Endodermal cell (in vitro differentiated cells): ENCODE results near the gene REEP5. TPM values are rescaled to one million over a fixed set of nuclear protein-coding genes. Genes with fewer than 3 reads are reported as not detected.

Experiments
- DNase-seq: peaks from one replicate; pipeline ENCODE4 v3.0.0-alpha.2; 2017
- H3K27ac ChIP-seq: 2 replicates; pipeline ENCODE4 v1.5.1; 2013; ENCODE audit warnings: mild to moderate bottlenecking, low read depth, low read length, moderate library complexity
- H3K27me3 ChIP-seq: 2 replicates; pipeline ENCODE4 v1.6.1; 2013; ENCODE audit warnings: mild to moderate bottlenecking, low read length, moderate library complexity; ENCODE audit not compliant: insufficient read depth, control insufficient read depth, poor library complexity, severe bottlenecking
- H3K36me3 ChIP-seq: 2 replicates; pipeline ENCODE4 v1.7.0; 2013; ENCODE audit warnings: mild to moderate bottlenecking, low read length, moderate library complexity; ENCODE audit not compliant: control insufficient read depth, insufficient read depth
- H3K4me1 ChIP-seq: one replicate; pipeline ENCODE4 v1.7.0; 2013; ENCODE audit warnings: low read length; ENCODE audit not compliant: control insufficient read depth, insufficient read depth
- H3K4me3 ChIP-seq: 2 replicates; pipeline ENCODE4 v1.5.1; 2013; ENCODE audit warnings: mild to moderate bottlenecking, low read length, moderate library complexity
- H3K9ac ChIP-seq: 2 replicates; pipeline ENCODE4 v1.6.1; 2013; ENCODE audit warnings: mild to moderate bottlenecking, low read length, moderate library complexity; ENCODE audit not compliant: poor library complexity, severe bottlenecking; ENCODE audit errors: extremely low read depth
- H3K9me3 ChIP-seq: 2 replicates; pipeline ENCODE4 v1.6.1; 2013; ENCODE audit warnings: mild to moderate bottlenecking, low read length, moderate library complexity; ENCODE audit not compliant: control insufficient read depth
- H3K27ac Mint-ChIP-seq: 2 replicates; pipeline ENCODE4 v1.8.0; 2020; ENCODE audit warnings: mixed read lengths
- H3K27me3 Mint-ChIP-seq: 2 replicates; pipeline ENCODE4 v1.8.0; 2021; ENCODE audit warnings: mild to moderate bottlenecking, mixed read lengths; ENCODE audit not compliant: insufficient read depth
- H3K36me3 Mint-ChIP-seq: 2 replicates; pipeline ENCODE4 v1.8.0; 2020; ENCODE audit warnings: low read depth, mixed read lengths
- H3K4me1 Mint-ChIP-seq: 2 replicates; pipeline ENCODE4 v1.8.0; 2020; ENCODE audit warnings: mixed read lengths
- H3K4me3 Mint-ChIP-seq: 2 replicates; pipeline ENCODE4 v1.8.0; 2020; ENCODE audit warnings: mild to moderate bottlenecking, moderate library complexity, mixed read lengths
- H3K9me3 Mint-ChIP-seq: 2 replicates; pipeline ENCODE4 v1.8.0; 2020; ENCODE audit warnings: mild to moderate bottlenecking, mixed read lengths
- WGBS, 2 experiments: methylation state at CpG; one replicate each; pipeline versions ENCODE4 v1.1.5 to v1.1.7; 2013; ENCODE audit warnings: missing lambda C conversion rate in 2 of 2, mixed read lengths in 1 of 2; ENCODE audit not compliant: insufficient coverage in 1 of 2, insufficient read length in 1 of 2; 5-methylcytosine and 5-hydroxymethylcytosine counted together
- total RNA-seq, 2 donors: library from RNA; stranded (reverse); fragmentation: NEBNext Ultra II Directional in 1 of 2; extraction: Animal tissue kit (Norgen Biotek cat#: 25700) in 1 of 2; gene quantifications; 2 replicates in 1 of 2; 3 replicates in 1 of 2; pipeline ENCODE4 v1.2.1, GENCODE V29; 2021
- TF ChIP-seq, protein P1 (sequence below): fragments of 200-600 bp; sonication (generic); conservative IDR thresholded peaks from 2 replicates; pipeline ENCODE4 v1.5.0; 2021; ENCODE audit warnings: antibody characterized with exemption, mild to moderate bottlenecking

The REEP5 gene
- total RNA-seq, 2 donors from 2014 or later, result 42.1 to 42.3 TPM

DNA sequence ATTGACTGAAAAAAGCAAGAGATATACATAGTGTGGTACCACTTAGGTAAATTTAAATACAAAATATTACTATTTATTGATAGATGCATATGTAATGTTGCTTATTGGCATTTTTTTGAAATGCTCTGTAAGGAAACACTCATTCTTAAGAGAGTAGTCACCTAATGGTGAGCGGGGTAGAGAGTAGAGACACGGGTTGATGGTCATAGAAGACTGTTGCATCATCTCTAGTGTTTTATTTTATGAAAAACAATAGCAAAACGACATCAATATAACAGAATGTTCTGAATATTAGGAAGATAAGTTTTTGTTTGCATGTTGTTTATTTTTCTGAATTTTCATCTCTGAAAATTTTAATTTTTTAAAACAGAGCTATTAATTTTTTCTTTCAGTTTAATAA lies 56.9 kb downstream of the REEP5 start:
- Histone ChIP-seq H3K4me3 (no peak overlapping the region), H3K9me3 (peaks cover 4% of the 10 kb centered on the region), H3K27ac (no peak overlapping the region), H3K4me1 (no peaks in the 10 kb centered on the region), H3K36me3 (peaks cover 70% of the 10 kb centered on the region), H3K9ac (no peak overlapping the region), H3K27me3 (no peaks in the 10 kb centered on the region)
- TF ChIP-seq, protein P1, sequence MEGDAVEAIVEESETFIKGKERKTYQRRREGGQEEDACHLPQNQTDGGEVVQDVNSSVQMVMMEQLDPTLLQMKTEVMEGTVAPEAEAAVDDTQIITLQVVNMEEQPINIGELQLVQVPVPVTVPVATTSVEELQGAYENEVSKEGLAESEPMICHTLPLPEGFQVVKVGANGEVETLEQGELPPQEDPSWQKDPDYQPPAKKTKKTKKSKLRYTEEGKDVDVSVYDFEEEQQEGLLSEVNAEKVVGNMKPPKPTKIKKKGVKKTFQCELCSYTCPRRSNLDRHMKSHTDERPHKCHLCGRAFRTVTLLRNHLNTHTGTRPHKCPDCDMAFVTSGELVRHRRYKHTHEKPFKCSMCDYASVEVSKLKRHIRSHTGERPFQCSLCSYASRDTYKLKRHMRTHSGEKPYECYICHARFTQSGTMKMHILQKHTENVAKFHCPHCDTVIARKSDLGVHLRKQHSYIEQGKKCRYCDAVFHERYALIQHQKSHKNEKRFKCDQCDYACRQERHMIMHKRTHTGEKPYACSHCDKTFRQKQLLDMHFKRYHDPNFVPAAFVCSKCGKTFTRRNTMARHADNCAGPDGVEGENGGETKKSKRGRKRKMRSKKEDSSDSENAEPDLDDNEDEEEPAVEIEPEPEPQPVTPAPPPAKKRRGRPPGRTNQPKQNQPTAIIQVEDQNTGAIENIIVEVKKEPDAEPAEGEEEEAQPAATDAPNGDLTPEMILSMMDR, result no peak
- H3K27me3 Mint-ChIP-seq, result peaks cover under 1% of the 10 kb centered on the region
- H3K9me3 Mint-ChIP-seq, result peaks cover 8% of the 10 kb centered on the region
- no peak overlapping the region for H3K27ac Mint-ChIP-seq
- H3K36me3 Mint-ChIP-seq, result peaks cover 71% of the 10 kb centered on the region
- H3K4me1 Mint-ChIP-seq, result peaks cover 18% of the 10 kb centered on the region
- DNase-seq, result no peak
- H3K4me3 Mint-ChIP-seq, result no peak overlapping the region
- WGBS, 2 experiments, result 97 to 100% methylated on average over 1 to 3 of the region's 3 CpGs

DNA sequence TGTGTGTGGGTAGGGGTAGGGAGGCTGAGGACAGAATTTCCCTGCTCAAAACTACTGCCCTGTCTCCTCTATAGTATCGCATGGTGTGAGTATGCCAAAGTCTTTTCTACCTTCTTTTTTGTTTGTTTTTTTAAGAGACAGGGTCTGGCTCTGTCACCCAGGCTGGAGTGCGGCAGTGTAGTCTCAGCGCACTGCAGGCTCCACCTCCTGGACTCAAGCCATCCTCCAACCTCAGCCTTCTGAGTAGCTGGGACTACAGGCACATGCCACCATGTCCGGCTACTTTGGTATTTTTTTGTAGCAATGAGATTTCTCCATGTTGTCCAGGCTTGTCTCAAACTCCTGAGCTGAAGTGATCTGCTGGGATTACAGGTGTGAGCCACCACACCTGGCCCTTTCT lies 58.5 kb downstream of the REEP5 start:
- Histone ChIP-seq H3K4me3 (peak overlapping the region; percentile 100), H3K9me3 (peaks cover 4% of the 10 kb centered on the region), H3K4me1 (no peaks in the 10 kb centered on the region), H3K9ac (no peak overlapping the region), H3K27me3 (peaks cover 6% of the 10 kb centered on the region), H3K36me3 (peaks cover 56% of the 10 kb centered on the region), H3K27ac (no peak overlapping the region)
- DNase-seq, result no peak
- WGBS, 2 experiments, result 94 to 100% methylated on average over 3 to 4 of the region's 4 CpGs
- Mint-ChIP-seq H3K4me3 (peak overlapping the region; percentile 98), H3K27ac (no peak overlapping the region), H3K9me3 (peaks cover 10% of the 10 kb centered on the region), H3K36me3 (peaks cover 55% of the 10 kb centered on the region), H3K4me1 (peaks cover 16% of the 10 kb centered on the region), H3K27me3 (peaks cover 3% of the 10 kb centered on the region)
- TF ChIP-seq, protein P1, result no peak

DNA sequence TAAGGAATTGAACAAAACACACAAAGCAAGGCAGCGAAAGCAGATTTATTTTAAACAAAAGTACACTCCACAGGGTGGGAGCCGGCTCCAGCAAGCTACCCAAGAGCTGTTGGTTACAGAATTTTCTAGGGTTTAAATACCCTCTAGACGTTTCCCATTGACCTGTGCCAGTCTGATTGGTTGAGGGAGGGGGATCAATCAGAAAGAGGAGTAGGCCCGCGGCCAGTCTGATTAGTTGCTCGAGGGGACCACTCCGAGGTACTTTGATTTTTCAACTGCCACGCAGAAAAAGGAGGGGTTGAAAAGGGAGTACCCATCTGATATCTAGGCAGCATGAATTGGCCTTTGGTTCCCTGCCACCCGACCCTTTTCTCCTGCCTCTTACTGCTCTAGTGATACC lies 59.9 kb downstream of the REEP5 start:
- peak; percentile 72 for DNase-seq
- no peaks in the 10 kb centered on the region for H3K4me1 ChIP-seq
- peak overlapping the region; percentile 100 for H3K4me3 ChIP-seq
- no peak overlapping the region for H3K27ac ChIP-seq
- H3K36me3 Mint-ChIP-seq, result peaks cover 40% of the 10 kb centered on the region
- H3K4me3 Mint-ChIP-seq, result peak overlapping the region; percentile 98
- H3K9me3 ChIP-seq, result peaks cover 4% of the 10 kb centered on the region
- WGBS, 2 experiments, result 47% methylated on average over 9 of the region's 9 CpGs; no CpG with 5 or more reads in 1 of the 2 experiments
- peaks cover 20% of the 10 kb centered on the region for H3K27me3 ChIP-seq
- peaks cover 16% of the 10 kb centered on the region for H3K4me1 Mint-ChIP-seq
- peak overlapping the region; percentile 93 for H3K9ac ChIP-seq
- H3K36me3 ChIP-seq, result peaks cover 41% of the 10 kb centered on the region
- TF ChIP-seq, protein P1, result no peak
- H3K9me3 Mint-ChIP-seq, result peaks cover 10% of the 10 kb centered on the region
- peak overlapping the region; percentile 94 for H3K27ac Mint-ChIP-seq
- peaks cover 16% of the 10 kb centered on the region for H3K27me3 Mint-ChIP-seq
